K562 (cell line): ENCODE measurements around the gene SLC37A4. TPM values are rescaled to one million over a fixed set of nuclear protein-coding genes. Genes with fewer than 3 reads are reported as not detected.

ENCODE experiments used
- FOXK2 ChIP-seq, 2 experiments: fragments of 450-650 bp; IDR thresholded peaks in 1 of 2; conservative IDR thresholded peaks in 1 of 2; 2 replicates each; pipeline ENCODE4 v1.6.1; 2016; ENCODE audit warnings: low read depth in 2 of 2, mild to moderate bottlenecking in 1 of 2
- GTF2B ChIP-seq: IDR thresholded peaks from 2 replicates; pipeline ENCODE4 v1.6.1; 2011; ENCODE audit not compliant: insufficient read length; ENCODE audit errors: extremely low read depth
- HDGF ChIP-seq: fragments of 450-650 bp; IDR thresholded peaks from 2 replicates; pipeline ENCODE4 v1.6.1; 2016
- JUN ChIP-seq, 2 experiments: sonication (generic) in 1 of 2; formaldehyde crosslinking in 1 of 2; IDR thresholded peaks; 2 replicates each; pipeline versions ENCODE4 v1.6.1 to v1.8.0; 2012 to 2022; ENCODE audit warnings: borderline replicate concordance in 2 of 2, mild to moderate bottlenecking in 2 of 2, improper control_type of control experiment in 1 of 2, low read depth in 1 of 2, low read length in 1 of 2, missing genetic modification reagents in 1 of 2
- JUND ChIP-seq, 2 experiments: IDR thresholded peaks; 2 replicates in 1 of 2; 3 replicates in 1 of 2; pipeline ENCODE4 v1.6.1; 2011; ENCODE audit warnings: borderline replicate concordance in 2 of 2, low read depth in 2 of 2, low read length in 2 of 2, improper control_type of control experiment in 1 of 2, missing biosample characterization in 1 of 2, missing genetic modification characterization in 1 of 2, missing genetic modification reagents in 1 of 2
- LCOR ChIP-seq: sonication (generic); formaldehyde crosslinking; IDR thresholded peaks from 2 replicates; pipeline ENCODE4 v1.8.0; 2022; ENCODE audit warnings: mild to moderate bottlenecking, missing genetic modification reagents
- NFATC3 ChIP-seq: fragments of 450-650 bp; IDR thresholded peaks from 2 replicates; pipeline ENCODE4 v1.6.1; 2017; ENCODE audit warnings: mild to moderate bottlenecking
- NKRF ChIP-seq: fragments of 450-650 bp; IDR thresholded peaks from 2 replicates; pipeline ENCODE4 v1.6.1; 2016; ENCODE audit warnings: borderline replicate concordance
- ZNF639 ChIP-seq, 2 experiments: fragments of 200-800 bp in 1 of 2; sonication (Bioruptor generic) in 1 of 2; sonication (generic) in 1 of 2; formaldehyde crosslinking in 1 of 2; IDR thresholded peaks in 1 of 2; conservative IDR thresholded peaks in 1 of 2; 2 replicates each; pipeline versions ENCODE4 v1.5.0 to v1.6.1; 2016 to 2020; ENCODE audit warnings: missing compliant biosample characterization in 1 of 2, missing genetic modification characterization in 1 of 2, missing genetic modification reagents in 1 of 2
- ZNF764 ChIP-seq: fragments of 250-450 bp; sonication (Bioruptor Pico); IDR thresholded peaks from 2 replicates; pipeline ENCODE4 v1.4.0; 2020; ENCODE audit warnings: low read depth, mild to moderate bottlenecking, moderate library complexity
- polyA plus RNA-seq, 8 experiments: library from polyadenylated mRNA; depleted of rRNA in 4 of 8; stranded (reverse) in 5 of 8; unstranded in 3 of 8; fragments of >200 nt; fragmentation: Nextera tagmentation in 2 of 8; fragmentation: Illumina TruSeq in 1 of 8; extraction: Ambion mirVana in 2 of 8; extraction: Trizol in 1 of 8; gene quantifications; 2 replicates each; pipeline versions ENCODE4 v1.2.1 to v1.2.3, GENCODE V29; 2011 to 2014; ENCODE audit warnings: inconsistent platforms in 1 of 8, missing spikeins in 1 of 8
- total RNA-seq, 7 experiments: library from RNA; depleted of rRNA in 6 of 7; stranded (reverse); fragments of >200 nt in 6 of 7; fragmentation: Illumina TruSeq in 2 of 7; extraction: Trizol in 2 of 7; gene quantifications; 2 replicates each; pipeline versions ENCODE4 v1.2.1 to v1.2.3, GENCODE V29; 2011 to 2021; ENCODE audit warnings: low replicate concordance in 1 of 7
- TF ChIP-seq, protein P1 (sequence below): fragments of 450-650 bp; IDR thresholded peaks from 2 replicates; pipeline ENCODE4 v1.7.1; 2018; ENCODE audit warnings: mild to moderate bottlenecking, low read depth; ENCODE audit not compliant: partially characterized antibody
- TF ChIP-seq, protein P2 (sequence below): fragments of 450-650 bp; IDR thresholded peaks from 2 replicates; pipeline ENCODE4 v1.6.1; 2014; ENCODE audit warnings: low read depth, mild to moderate bottlenecking, moderate library complexity, borderline replicate concordance
- TF ChIP-seq, protein P3 (sequence below), 2 experiments: fragments of 450-650 bp; IDR thresholded peaks; 2 replicates each; pipeline ENCODE4 v1.6.1; 2016

SLC37A4 gene
- total and polyA plus RNA-seq, 9 of the 15 experiments (the other 6 are each of a cell fraction or from before 2014, with no cell fraction given), result 24.7 to 73.9 (median 40.7) TPM

DNA sequence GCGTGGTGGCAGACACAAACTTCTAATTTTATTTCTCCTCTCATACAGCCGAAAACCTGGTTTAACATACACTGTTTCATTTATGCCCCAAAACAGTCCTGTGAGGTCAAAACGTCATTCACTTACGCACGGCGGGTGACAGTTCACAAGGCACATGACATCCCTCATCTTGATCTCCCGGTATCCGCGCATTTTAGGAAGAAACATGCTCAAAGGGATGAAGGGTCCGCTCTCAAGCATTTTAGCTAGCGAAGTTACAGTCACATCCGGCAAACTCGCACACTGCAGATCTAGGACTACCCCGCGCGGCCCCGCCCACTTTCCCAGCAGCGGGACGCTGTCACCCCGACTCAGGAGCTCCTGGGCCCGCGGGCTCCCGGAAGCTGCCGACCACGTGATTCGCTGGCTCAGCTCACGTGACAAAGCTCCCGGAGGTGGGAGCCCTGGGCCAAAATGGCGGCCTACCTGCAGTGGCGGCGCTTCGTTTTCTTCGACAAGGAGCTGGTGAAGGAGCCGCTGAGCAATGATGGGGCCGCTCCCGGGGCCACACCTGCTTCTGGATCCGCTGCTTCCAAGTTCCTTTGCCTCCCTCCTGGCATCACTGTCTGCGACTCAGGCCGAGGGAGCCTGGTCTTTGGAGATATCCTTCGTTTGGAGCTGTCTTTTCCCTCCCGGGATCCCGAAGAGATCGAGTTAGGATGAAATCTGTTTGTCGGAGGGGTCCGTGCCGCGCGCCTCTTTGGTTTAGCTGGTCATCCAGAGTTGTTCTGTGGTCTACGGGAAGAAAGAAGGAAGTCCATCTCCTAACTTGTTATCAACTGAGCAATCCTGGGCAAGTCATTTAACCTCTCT is 36.9 kb upstream of the SLC37A4 start, which contains the start of gene VPS11 (continued):
- TF ChIP-seq ZNF639 (CRISPR knock-in tag; conservative IDR thresholded peaks at IDR 0.05 in 1 of 2, IDR thresholded peaks at IDR 0.05 in 1 of 2), result peak in 1 of 2 experiments; percentile 68; a peak in 1 of 4 replicates
- TF ChIP-seq GTF2B, result no peak
- peak in 1 of 2 experiments; percentile 74 for TF ChIP-seq FOXK2 (conservative IDR thresholded peaks at IDR 0.05 in 1 of 2, IDR thresholded peaks at IDR 0.05 in 1 of 2; ENCODE audit: low read depth in 2 of 2)
- TF ChIP-seq JUND (IDR thresholded peaks at IDR 0.05; ENCODE audit: borderline replicate concordance, low read depth, low read length), result peak; percentile 40; the same call in 1 of the 2 replicates
- 0 out of 3 replicates have a peak, but pooled peaks have one; percentile 14 for TF ChIP-seq JUND (tag; IDR thresholded peaks at IDR 0.05; ENCODE audit: borderline replicate concordance, low read depth, low read length)
- TF ChIP-seq HDGF, result no peak
- TF ChIP-seq, protein P1, sequence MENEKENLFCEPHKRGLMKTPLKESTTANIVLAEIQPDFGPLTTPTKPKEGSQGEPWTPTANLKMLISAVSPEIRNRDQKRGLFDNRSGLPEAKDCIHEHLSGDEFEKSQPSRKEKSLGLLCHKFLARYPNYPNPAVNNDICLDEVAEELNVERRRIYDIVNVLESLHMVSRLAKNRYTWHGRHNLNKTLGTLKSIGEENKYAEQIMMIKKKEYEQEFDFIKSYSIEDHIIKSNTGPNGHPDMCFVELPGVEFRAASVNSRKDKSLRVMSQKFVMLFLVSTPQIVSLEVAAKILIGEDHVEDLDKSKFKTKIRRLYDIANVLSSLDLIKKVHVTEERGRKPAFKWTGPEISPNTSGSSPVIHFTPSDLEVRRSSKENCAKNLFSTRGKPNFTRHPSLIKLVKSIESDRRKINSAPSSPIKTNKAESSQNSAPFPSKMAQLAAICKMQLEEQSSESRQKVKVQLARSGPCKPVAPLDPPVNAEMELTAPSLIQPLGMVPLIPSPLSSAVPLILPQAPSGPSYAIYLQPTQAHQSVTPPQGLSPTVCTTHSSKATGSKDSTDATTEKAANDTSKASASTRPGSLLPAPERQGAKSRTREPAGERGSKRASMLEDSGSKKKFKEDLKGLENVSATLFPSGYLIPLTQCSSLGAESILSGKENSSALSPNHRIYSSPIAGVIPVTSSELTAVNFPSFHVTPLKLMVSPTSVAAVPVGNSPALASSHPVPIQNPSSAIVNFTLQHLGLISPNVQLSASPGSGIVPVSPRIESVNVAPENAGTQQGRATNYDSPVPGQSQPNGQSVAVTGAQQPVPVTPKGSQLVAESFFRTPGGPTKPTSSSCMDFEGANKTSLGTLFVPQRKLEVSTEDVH, result peak; percentile 17
- TF ChIP-seq NFATC3, result no peak
- TF ChIP-seq LCOR (CRISPR knock-in tag), result peak; percentile 29; the same call in 1 of the 2 replicates
- peak; percentile 95 for TF ChIP-seq NKRF
- TF ChIP-seq, protein P2, sequence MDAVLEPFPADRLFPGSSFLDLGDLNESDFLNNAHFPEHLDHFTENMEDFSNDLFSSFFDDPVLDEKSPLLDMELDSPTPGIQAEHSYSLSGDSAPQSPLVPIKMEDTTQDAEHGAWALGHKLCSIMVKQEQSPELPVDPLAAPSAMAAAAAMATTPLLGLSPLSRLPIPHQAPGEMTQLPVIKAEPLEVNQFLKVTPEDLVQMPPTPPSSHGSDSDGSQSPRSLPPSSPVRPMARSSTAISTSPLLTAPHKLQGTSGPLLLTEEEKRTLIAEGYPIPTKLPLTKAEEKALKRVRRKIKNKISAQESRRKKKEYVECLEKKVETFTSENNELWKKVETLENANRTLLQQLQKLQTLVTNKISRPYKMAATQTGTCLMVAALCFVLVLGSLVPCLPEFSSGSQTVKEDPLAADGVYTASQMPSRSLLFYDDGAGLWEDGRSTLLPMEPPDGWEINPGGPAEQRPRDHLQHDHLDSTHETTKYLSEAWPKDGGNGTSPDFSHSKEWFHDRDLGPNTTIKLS, result 0 out of 2 replicates have a peak, but pooled peaks have one; percentile 34
- TF ChIP-seq, protein P3, sequence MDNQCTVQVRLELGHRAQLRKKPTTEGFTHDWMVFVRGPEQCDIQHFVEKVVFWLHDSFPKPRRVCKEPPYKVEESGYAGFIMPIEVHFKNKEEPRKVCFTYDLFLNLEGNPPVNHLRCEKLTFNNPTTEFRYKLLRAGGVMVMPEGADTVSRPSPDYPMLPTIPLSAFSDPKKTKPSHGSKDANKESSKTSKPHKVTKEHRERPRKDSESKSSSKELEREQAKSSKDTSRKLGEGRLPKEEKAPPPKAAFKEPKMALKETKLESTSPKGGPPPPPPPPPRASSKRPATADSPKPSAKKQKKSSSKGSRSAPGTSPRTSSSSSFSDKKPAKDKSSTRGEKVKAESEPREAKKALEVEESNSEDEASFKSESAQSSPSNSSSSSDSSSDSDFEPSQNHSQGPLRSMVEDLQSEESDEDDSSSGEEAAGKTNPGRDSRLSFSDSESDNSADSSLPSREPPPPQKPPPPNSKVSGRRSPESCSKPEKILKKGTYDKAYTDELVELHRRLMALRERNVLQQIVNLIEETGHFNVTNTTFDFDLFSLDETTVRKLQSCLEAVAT (IDR thresholded peaks at IDR 0.05), result no peak; a peak in 1 of 4 replicates
- no peak for TF ChIP-seq ZNF764 (CRISPR knock-in tag)
- TF ChIP-seq JUN (IDR thresholded peaks at IDR 0.05; ENCODE audit: borderline replicate concordance, low read depth, low read length), result peak; percentile 52; the same call in 1 of the 2 replicates
- TF ChIP-seq JUN (CRISPR knock-in tag; IDR thresholded peaks at IDR 0.05; ENCODE audit: borderline replicate concordance), result no peak
